Embryonic facial prominence (tissue), 1 donor: ENCODE measurements around the gene CCSER1.
"Not testable (repeated sequence)": the region's sequence is repeated elsewhere in the genome, so short reads cannot be mapped to it uniquely, and the experiment has no call there.

Experiments
- DNase-seq: peaks from one replicate; pipeline ENCODE4 v3.0.0-alpha.2; 2016; ENCODE audit errors: extremely low spot score

CCSER1 gene

GRCh38 chr4:90833706-90834105 is 706.5 kb downstream of the CCSER1 start:
- DNase-seq: no peak

- no peak for DNase-seq
Observed at GRCh38 chr4:90837241-90837640, 710.0 kb downstream of the CCSER1 start.

- not testable (repeated sequence) for DNase-seq
Observed at GRCh38 chr4:90838859-90839258, 711.7 kb downstream of the CCSER1 start.

DNA sequence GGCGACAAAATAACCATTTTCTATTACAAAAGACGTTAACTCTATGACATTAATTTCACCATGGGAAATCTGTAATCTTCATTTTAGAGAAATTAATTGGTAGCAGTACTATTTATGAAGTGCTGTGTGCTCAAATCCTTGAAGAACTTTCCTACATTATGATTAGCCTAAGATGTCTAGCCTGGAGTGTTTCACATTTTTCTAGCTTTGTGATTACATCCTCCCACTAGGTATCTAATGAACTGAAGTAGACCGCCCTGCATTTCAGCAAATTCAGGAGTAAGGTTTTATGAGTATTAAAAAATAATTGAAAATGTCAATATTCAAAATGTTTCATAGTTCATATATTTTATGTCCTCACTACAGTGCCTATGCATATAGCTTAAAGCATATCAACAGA is 713.1 kb downstream of the CCSER1 start:
- DNase-seq: no peak

DNA sequence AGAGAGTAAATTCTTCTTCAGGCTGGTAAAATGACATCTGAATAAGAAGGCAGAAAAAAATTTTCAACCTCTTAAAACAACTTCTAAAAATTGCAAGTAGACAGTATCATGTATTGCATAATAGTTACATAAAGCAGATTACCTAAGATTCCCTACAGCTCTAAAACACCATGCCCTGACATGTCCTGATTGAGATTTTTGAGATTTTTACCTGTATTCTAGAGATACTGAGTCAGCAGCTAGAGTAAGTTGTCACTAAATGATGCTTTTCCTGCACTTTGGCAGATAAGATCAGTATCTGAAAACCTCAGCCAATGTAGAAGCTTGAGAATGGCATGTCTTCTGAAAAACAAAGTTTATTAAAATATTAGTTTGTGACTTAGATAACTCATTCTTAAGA is 713.6 kb downstream of the CCSER1 start:
- no peak for DNase-seq

- DNase-seq: no peak
Observed at GRCh38 chr4:90841676-90842075, 714.5 kb downstream of the CCSER1 start.

DNA sequence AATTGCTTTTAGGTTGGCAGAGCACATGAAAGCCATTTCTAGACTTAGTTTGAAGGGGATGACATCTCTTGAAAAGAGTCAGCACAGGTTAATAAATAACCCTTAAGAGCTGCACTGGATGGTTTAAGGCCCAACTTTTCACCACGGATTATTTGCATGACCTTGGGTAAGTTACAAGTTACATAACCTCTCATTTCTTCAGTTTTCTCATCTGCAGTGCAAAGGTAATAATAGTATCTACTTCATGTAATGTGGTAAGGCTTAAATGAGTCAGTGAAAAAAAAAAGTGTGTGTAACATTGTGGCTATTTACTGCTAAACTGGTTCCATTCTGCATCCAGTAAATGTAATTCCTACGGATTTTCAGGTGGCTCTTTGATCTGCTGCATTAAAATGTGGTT is 715.8 kb downstream of the CCSER1 start:
- no peak for DNase-seq

DNA sequence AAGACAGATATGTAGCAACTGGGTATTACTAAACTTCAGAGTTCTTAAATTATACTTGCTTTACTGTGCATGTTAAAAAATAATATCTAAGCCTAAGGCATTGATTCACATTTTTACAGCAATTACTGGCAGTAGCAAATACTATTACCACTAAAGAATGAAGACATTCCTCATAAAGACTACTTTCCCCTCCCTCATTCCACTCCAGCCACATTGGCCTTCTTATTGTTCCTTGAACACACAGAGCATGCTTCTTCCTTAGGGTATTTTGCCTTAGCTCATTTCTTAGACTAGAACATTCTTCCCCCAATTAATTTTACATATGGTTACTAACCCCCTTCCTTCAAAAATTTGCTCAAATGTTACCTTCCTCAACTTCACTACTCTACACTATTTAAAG is 717.0 kb downstream of the CCSER1 start:
- DNase-seq: no peak

GRCh38 chr4:90845777-90846176 is 718.6 kb downstream of the CCSER1 start:
- no peak for DNase-seq

DNA sequence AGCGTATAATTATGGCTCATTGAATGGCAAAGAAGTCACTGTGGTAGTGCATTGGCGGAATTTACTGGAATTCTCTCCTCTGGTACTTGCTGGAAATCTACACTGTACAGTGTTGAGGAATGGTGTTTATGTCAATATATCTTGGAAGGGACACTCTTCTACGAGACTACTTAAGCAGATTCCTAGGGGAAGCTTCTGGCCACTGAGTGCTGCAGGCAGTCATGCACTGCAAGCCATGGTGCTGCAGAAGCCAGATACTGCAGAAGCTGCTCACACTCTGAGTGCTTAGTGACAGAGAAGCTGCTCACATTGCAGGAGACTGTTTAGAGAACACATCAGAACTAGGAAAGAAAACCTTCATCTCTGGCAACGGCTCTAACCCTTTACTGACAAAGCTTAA is 725.0 kb downstream of the CCSER1 start:
- DNase-seq: no peak

DNA sequence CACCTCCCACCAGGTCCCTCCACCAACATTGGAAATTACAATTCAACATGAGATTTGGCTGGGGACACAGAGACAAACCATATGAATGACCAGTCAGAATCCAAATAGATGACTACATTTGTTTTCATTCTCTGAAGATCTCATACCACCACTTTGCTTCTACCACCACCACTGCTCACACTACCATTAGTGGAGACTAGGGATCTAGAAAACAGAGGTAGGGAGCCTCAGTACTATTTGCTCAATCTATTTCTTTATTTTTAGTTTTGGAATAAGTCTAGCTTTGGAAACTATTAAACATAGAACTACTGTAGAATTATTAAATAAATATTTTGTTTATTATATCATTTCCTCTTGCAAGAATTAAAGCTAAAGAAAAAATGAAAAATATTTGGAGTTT is 727.9 kb downstream of the CCSER1 start:
- DNase-seq: no peak

DNA sequence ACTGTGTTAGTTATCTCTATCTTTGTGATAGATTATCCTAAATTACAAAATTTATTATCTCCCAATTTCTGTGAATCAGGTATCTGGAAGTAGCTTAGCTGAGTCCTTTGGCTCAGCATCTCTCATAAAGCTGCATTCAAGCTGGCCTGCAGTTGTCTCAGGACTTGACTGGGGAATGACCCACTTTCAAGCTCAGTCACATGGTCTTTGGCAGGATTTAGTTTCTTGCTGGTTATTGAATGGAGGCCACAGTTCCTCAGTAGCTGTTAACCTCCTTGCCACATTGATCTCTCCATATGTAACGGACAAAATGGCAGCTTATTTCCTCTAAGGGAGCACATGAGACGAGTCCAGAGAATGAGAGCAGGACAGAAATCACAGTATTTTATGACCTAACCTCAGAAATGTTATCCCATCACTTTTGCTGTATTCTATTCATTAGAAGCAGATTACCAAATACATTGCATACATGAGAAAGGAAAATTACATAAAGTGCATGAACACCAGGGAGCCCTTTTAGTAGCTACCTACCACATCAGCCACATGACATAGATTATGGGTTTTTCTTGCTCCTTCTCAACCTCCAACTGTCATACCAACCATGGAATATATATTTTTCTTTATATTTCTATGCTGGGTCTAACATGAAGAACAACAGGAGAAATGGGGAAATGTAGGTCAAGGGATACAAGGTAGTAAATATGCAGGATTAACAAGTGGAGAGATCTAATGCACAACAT is 730.1 kb downstream of the CCSER1 start:
- no peak for DNase-seq

- no peak for DNase-seq
Observed at GRCh38 chr4:90875791-90876190, 748.6 kb downstream of the CCSER1 start.

GRCh38 chr4:90876296-90876695 is 749.1 kb downstream of the CCSER1 start:
- no peak for DNase-seq

- DNase-seq: no peak
Observed at GRCh38 chr4:90883519-90883918, 756.3 kb downstream of the CCSER1 start.

DNA sequence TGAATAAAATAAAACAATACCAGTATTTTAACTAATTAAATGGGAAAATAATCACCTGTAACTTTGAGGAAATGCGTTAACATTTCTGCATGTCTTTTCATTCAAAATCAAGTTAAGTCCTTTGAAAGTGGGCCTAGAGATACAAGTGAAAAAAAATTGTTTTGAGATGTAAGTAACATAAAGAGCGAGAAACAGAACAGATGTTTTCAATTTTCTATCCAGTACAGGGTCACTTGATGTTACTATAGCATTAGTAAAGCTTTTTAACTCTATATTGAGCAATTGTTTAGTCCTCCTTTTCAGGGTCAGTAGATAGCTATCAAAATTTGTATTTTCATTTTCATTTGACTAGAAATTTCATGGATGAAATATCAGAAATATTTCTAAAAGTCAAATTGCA is 761.4 kb downstream of the CCSER1 start:
- DNase-seq: no peak

DNA sequence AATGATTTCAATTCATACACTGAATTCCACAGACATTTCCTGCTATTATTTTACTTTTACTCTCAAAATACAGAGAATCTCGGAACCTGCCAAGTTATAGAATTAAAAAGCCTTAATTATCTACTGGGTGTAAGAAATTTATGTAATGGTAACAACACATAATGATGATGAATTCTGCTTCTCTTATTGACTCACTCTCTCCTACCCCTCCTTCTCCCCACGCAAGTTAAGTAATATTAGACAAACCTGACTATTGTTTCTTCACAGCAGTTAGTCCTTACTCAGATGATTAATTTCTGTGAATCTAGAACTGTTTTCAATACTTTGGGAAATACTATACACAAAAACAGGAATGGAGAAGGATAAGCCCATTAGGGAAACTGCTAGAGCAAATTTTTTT is 762.0 kb downstream of the CCSER1 start:
- no peak for DNase-seq

GRCh38 chr4:90903413-90903812 is 776.2 kb downstream of the CCSER1 start:
- not testable (repeated sequence) for DNase-seq

- DNase-seq: no peak
Observed at GRCh38 chr4:90904021-90904420, 776.8 kb downstream of the CCSER1 start.

DNA sequence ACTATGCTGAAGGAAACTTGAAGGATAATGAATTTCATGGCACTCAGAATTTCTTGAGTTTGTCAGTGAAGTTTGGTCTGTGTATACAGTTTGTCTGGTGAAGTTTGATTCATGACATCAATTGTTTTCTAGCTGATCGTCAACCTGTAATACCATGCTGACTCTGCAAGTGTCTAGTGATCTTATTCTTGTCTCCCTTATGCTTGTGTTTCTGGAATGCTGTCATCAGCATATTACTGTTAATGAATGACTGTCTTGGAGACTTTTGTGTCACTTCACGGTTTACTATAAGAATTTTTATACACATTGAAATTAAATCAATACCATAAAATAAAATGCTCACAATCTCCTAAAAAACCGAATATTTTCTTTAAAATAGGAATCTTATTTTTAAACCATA is 779.0 kb downstream of the CCSER1 start:
- no peak for DNase-seq

GRCh38 chr4:90911724-90912434 is 784.7 kb downstream of the CCSER1 start:
- DNase-seq: not testable (repeated sequence)

DNA sequence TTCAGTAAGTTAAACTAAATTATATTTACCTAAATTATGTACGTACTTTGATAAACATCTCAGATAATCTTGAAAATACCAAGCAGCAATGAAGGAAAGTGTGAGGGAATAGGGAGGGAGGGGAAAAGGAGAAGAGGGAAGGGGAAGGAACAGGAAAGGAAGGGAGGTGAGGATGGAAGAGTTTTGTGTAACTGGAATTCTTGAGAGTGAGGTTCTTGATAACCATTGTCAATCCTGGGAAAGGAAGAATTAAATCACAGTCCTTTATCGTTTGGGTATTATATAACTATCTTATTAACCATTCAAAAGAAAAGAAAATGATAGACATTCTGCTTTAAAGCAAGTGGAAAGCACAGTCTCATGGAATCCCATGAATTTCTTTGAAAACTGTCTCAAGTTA is 795.0 kb downstream of the CCSER1 start:
- DNase-seq: no peak

GRCh38 chr4:90926957-90927356 is 799.8 kb downstream of the CCSER1 start:
- no peak for DNase-seq

GRCh38 chr4:90943311-90943710 is 816.1 kb downstream of the CCSER1 start:
- DNase-seq: no peak
